Measurements from ENCODE around the gene CLPSL1. TPM values are rescaled to one million over a fixed set of nuclear protein-coding genes. Genes with fewer than 3 reads are reported as not detected.

The CLPSL1 gene, protein sequence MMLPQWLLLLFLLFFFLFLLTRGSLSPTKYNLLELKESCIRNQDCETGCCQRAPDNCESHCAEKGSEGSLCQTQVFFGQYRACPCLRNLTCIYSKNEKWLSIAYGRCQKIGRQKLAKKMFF
- total RNA-seq (not detected in 2 replicates), polyA plus RNA-seq (not detected in 2 replicates), polyA minus RNA-seq (not detected in 2 replicates), Bru-seq, nascent RNA (not detected), BruChase-seq, experiment 1, labeled RNA remaining after a 6-hour chase (not detected), BruChase-seq, experiment 2, labeled RNA remaining after a 2-hour chase (not detected)
- polyA plus RNA-seq (2011; cell fraction: cytosol; rRNA removed) = not detected in 2 replicates
- polyA plus RNA-seq (2011; cell fraction: nucleus; rRNA removed) = not detected in 2 replicates
- polyA plus RNA-seq (2012) = not detected in 2 replicates
- not detected for polyA minus RNA-seq (2011; cell fraction: cytosol; rRNA and poly(A)+ RNA removed)
- not detected in 2 replicates for polyA minus RNA-seq (2011; cell fraction: nucleus; rRNA and poly(A)+ RNA removed)
- long read RNA-seq = 0 reads

- H3K4me3 ChIP-seq (replicated peaks in 1 of 3; ENCODE audit: insufficient read depth in 1 of 3, low read depth in 1 of 3, low read length in 3 of 3) = no peak within 1 kb of the TSS
- ChIA-PET CTCF (no interaction called here), POLR2A (no interaction called here)
- H3K9ac ChIP-seq (replicated peaks; ENCODE audit: extremely low read depth, insufficient read depth, low read length) = no peak within 1 kb of the TSS
- H3K9me1 ChIP-seq (replicated peaks; ENCODE audit: control insufficient read depth, extremely low read depth, insufficient read depth, low read length) = no peaks in the 10 kb centered on the region
- no peak for TF ChIP-seq JUN (IDR thresholded peaks at IDR 0.05; ENCODE audit: borderline replicate concordance, insufficient read depth, insufficient read length, low read depth)
- TF ChIP-seq POLR2AphosphoS5 (IDR thresholded peaks at IDR 0.05; ENCODE audit: insufficient read depth, low read depth, low read length) = no peak
- no peak within 1 kb of the TSS for H3K4me2 ChIP-seq (ENCODE audit: insufficient read depth, low read length)
- H3K27ac ChIP-seq (ENCODE audit: insufficient read depth, low read depth, low read length) = no peak within 1 kb of the TSS
- dilution Hi-C loops (cut with MboI; ENCODE audit: extremely low pct_ligation_motif_present, low sequenced_read_pairs) = no loop called here
- no peaks in the 10 kb centered on the region for H3K79me2 ChIP-seq (ENCODE audit: control insufficient read depth, insufficient read depth, low read length)
- no peaks in the 10 kb centered on the region for H4K20me1 ChIP-seq (replicated peaks; ENCODE audit: control insufficient read depth, extremely low read depth, insufficient read depth, low read length)
- BruUV-seq (replicated peaks) = no TSS peak
- peaks cover 2% of the 10 kb centered on the region in 2 experiments for H3K27me3 ChIP-seq (ENCODE audit: control insufficient read depth in 2 of 2, insufficient read depth in 2 of 2, low read length in 2 of 2)
- FAIRE-seq (no peak), DNase-seq (ENCODE audit: low read depth, low spot score) (no peak)
- intact Hi-C loops (cut with micrococcal nuclease) = no loop called here
- peaks cover 3% of the 10 kb centered on the region for H3K4me1 ChIP-seq (ENCODE audit: control insufficient read depth, extremely low read depth, insufficient read depth, low read length)
- no peak within 1 kb of the TSS for H2AFZ ChIP-seq (ENCODE audit: low read depth, low read length)
- H3K9me3 ChIP-seq (replicated peaks; ENCODE audit: control insufficient read depth, insufficient read depth, low read length) = no peaks in the 10 kb centered on the region
- H3K36me3 ChIP-seq (ENCODE audit: control insufficient read depth in 2 of 2, extremely low read depth in 1 of 2, insufficient read depth in 2 of 2, low read length in 2 of 2) = no peaks in the 10 kb centered on the region
Measured at GRCh38 chr6:35780719-35781118, at the start of gene CLPSL1. TSS of gene CLPSL1 (plus strand) at chr6:35781019. CDS start at chr6:35781111, 92 bp downstream.

GRCh38 chr6:35731414-35731735 lies 49.4 kb upstream of the CLPSL1 start:
- no peaks in the 10 kb centered on the region for H3K9me3 ChIP-seq (replicated peaks; ENCODE audit: control insufficient read depth, insufficient read depth, low read length)
- H3K4me1 ChIP-seq (ENCODE audit: control insufficient read depth, extremely low read depth, insufficient read depth, low read length) = peaks cover 39% of the 10 kb centered on the region
- no peaks in the 10 kb centered on the region for H3K27me3 ChIP-seq (ENCODE audit: control insufficient read depth in 2 of 2, insufficient read depth in 2 of 2, low read length in 2 of 2)
- H3K4me2 ChIP-seq (ENCODE audit: insufficient read depth, low read length) = peak overlapping the region; percentile 56
- peak overlapping the region; percentile 51 to 73 (median 61) for H3K4me3 ChIP-seq (replicated peaks in 1 of 3; ENCODE audit: insufficient read depth in 1 of 3, low read depth in 1 of 3, low read length in 3 of 3)
- FAIRE-seq (peak; percentile 89), DNase-seq (ENCODE audit: low read depth, low spot score) (peak; percentile 85)
- H4K20me1 ChIP-seq (replicated peaks; ENCODE audit: control insufficient read depth, extremely low read depth, insufficient read depth, low read length) = no peaks in the 10 kb centered on the region
- H3K36me3 ChIP-seq (ENCODE audit: control insufficient read depth in 2 of 2, extremely low read depth in 1 of 2, insufficient read depth in 2 of 2, low read length in 2 of 2) = no peaks in the 10 kb centered on the region
- no TSS peak for BruUV-seq (replicated peaks)
- POLR2A ChIA-PET = no interaction called here
- peak overlapping the region; percentile 93 for H3K9ac ChIP-seq (replicated peaks; ENCODE audit: extremely low read depth, insufficient read depth, low read length)
- H3K9me1 ChIP-seq (replicated peaks; ENCODE audit: control insufficient read depth, extremely low read depth, insufficient read depth, low read length) = no peaks in the 10 kb centered on the region
- intact Hi-C loops (cut with micrococcal nuclease) (loop anchor here (10.0 kb wide), 1 partner anchor 437 kb away; the partner anchor contains the start of gene DEF6), dilution Hi-C loops (cut with MboI; ENCODE audit: extremely low pct_ligation_motif_present, low sequenced_read_pairs) (no loop called here)
- H3K27ac ChIP-seq (ENCODE audit: insufficient read depth, low read depth, low read length) = peak overlapping the region; percentile 88
- H3K79me2 ChIP-seq (ENCODE audit: control insufficient read depth, insufficient read depth, low read length) = no peaks in the 10 kb centered on the region
- TF ChIP-seq JUN (IDR thresholded peaks at IDR 0.05; ENCODE audit: borderline replicate concordance, insufficient read depth, insufficient read length, low read depth) = no peak
- no peak for TF ChIP-seq POLR2AphosphoS5 (IDR thresholded peaks at IDR 0.05; ENCODE audit: insufficient read depth, low read depth, low read length)
- TF ChIP-seq GATA2 (IDR thresholded peaks at IDR 0.05; ENCODE audit: insufficient read depth, insufficient read length, low read depth, low read length) = no peak
- TF ChIP-seq FOS (IDR thresholded peaks at IDR 0.05; ENCODE audit: borderline replicate concordance, insufficient read depth, low read length) = no peak
- TF ChIP-seq, protein P1, sequence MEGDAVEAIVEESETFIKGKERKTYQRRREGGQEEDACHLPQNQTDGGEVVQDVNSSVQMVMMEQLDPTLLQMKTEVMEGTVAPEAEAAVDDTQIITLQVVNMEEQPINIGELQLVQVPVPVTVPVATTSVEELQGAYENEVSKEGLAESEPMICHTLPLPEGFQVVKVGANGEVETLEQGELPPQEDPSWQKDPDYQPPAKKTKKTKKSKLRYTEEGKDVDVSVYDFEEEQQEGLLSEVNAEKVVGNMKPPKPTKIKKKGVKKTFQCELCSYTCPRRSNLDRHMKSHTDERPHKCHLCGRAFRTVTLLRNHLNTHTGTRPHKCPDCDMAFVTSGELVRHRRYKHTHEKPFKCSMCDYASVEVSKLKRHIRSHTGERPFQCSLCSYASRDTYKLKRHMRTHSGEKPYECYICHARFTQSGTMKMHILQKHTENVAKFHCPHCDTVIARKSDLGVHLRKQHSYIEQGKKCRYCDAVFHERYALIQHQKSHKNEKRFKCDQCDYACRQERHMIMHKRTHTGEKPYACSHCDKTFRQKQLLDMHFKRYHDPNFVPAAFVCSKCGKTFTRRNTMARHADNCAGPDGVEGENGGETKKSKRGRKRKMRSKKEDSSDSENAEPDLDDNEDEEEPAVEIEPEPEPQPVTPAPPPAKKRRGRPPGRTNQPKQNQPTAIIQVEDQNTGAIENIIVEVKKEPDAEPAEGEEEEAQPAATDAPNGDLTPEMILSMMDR (IDR thresholded peaks at IDR 0.05; ENCODE audit: extremely low read depth in 1 of 2, insufficient read depth in 1 of 2, low read depth in 1 of 2, low read length in 2 of 2) = no peak
- TF ChIP-seq EZH2 (IDR thresholded peaks at IDR 0.05; ENCODE audit: borderline replicate concordance, low read depth, low read length, severe bottlenecking) = no peak
- TF ChIP-seq, protein P2, sequence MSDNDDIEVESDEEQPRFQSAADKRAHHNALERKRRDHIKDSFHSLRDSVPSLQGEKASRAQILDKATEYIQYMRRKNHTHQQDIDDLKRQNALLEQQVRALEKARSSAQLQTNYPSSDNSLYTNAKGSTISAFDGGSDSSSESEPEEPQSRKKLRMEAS (IDR thresholded peaks at IDR 0.05; ENCODE audit: insufficient read depth, insufficient read length) = no peak
- no peak for TF ChIP-seq POLR2A (IDR thresholded peaks at IDR 0.05; ENCODE audit: low read depth, low read length)
- TF ChIP-seq MYC (IDR thresholded peaks at IDR 0.05; ENCODE audit: low read depth, low read length) = no peak
- CTCF ChIA-PET = interaction anchor here (0.9 to 1.5 kb wide), 4 partner anchors 40 to 209 kb away, joined by 3 to 4 read pairs (median 3); no protein-coding TSS in a partner anchor
- H2AFZ ChIP-seq (ENCODE audit: low read depth, low read length) = peak overlapping the region; percentile 56
